Measurements from ENCODE around the gene TSHR.
A peak's percentile ranks its signal among the peaks of the same experiment; 100 is the strongest.

Gene TSHR

DNA sequence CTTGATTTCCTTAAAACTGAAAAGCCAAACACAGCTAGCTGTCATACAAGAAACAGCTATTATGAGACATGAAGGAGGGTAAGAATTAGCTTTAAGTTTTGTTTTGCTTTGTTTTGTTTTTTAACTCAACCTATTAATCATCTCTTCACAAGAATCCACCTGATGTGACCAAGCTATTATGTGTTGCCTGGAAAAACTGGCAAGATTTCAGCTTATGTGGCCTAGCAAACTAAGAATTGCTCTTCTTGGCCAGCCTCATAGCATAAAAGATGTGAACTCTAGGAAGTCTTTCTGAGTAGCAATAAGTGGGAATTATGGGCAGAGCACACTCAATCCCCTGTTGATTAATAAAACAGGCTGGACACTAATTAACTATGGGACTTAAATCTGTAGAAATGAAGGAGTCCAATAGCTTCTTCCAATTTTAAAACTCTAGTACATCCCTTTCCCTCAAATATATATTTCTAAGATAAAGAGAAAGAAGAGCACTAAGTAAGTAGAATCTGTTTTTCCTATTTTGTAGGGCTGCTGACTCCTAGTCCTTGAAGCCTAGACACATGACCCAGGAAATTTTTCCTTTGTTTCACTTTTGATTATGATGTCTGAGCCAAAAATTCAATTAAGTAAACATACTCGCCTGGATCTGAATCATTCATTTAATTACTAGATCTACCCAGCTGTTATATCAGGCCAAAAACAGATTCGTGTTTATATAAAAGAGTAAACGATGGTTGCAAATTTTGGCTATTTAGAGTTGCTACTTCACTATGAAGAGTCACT is 189.6 kb downstream of the TSHR start:
- DNase-seq, result no peak

DNA sequence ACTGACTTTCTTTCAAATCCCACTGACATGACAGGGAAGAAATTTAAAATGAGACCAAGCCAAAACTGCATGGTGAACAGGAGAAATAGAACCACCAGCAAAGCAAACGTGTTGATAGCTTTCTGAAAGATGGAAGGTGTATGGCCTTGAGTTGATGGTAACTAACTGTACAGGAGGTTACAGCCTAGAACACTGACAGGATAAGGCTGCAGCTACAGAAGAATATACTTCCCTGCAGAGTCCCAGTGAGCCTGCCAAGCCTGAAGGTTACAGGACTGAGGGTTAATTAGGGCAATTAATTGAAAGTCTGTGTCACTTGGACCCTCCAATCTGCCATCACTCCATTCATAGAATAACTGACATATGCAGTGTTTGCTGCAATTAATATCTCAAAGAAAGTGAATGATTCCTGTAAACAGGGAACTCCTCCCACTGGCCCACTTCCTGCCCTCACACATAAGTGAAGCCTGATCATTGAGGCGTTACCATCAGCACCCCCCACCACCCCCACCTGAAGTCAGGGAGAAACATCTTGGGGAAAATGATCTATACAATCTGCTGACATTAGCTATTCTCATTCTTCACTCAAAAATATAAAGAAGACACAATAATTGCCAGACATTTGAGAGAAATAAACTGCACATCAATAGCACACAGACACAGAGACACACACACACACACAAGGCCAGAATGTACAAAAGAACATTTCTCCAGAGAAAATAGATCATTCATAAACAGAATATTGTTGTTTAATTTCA is 191.9 kb downstream of the TSHR start:
- DNase-seq, result no peak

DNA sequence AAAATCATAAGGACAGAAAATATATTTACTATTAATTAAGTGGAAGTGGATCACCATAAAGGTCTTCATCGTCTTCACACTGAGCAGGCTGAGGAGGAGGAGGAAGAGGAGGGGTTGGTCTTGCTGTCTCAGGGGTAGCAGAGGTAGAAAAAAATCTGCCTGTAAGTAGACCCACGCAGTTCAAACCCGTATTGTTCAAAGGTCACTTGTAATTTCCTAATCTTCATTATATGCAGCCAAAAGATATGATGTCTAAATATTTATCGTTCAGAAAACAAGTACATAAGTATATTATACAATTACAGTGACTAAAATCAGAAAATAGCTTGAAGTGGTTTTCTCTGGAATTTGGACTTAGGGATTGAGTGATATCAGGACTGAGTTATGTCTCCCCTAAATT is 193.2 kb downstream of the TSHR start:
- no peak for DNase-seq

DNA sequence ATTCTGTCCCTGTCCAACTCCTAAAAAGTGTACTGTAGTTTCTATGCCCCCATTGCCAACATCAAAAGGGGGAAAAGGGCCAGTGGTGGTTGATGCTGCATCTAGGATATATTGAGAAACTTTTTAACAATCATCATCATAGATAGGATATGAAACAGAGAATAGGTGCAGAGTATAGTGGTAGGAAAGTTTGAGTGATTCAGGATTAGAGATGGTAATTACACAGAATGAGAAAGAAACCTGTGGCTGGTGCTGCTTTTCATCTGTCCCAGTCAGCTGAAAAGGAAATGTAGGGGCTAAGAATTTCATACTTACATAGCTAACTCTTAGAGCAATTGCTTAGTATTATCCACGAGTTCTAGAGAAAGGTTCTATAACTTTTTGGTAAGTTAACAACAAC is 197.8 kb downstream of the TSHR start:
- DNase-seq, result no peak

DNA sequence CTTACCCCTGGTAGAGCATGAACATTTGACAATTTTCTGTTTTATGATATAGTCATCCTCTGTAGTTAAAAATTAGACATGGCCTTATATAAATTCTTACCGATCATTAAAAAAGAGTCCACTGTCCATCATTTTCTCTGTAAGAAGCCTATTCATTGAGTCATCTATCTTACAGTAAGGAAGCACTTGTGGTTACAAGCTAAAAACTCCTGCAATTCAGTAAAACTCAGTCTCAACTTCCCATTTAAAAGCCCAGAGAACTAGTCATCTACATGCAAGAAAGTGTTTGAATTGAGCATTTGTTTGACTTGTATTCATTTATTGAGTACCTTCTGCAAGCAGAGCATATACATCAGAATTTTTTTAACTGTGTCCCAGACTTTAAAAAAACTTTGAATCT is 202.0 kb downstream of the TSHR start:
- DNase-seq, result no peak

DNA sequence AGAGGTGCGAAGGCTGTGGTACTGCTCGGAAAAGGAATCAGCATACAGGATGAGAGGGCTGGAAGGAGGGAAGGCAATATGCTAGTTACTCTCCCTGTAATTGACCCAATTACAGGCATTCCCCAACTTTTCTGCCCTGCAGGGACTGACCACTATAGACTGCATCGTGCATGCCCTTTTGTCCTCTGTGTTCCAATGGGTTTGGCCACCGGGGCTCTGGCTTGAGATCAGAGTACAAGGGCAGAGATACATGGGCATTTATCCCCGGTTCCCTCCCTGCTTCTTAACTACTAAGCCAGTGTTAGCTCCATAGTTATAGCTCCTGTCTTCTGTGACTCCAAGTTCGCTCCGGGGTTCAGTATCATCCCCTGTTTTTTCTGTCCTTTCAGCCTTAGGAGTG is 205.7 kb downstream of the TSHR start:
- no peak for DNase-seq

DNA sequence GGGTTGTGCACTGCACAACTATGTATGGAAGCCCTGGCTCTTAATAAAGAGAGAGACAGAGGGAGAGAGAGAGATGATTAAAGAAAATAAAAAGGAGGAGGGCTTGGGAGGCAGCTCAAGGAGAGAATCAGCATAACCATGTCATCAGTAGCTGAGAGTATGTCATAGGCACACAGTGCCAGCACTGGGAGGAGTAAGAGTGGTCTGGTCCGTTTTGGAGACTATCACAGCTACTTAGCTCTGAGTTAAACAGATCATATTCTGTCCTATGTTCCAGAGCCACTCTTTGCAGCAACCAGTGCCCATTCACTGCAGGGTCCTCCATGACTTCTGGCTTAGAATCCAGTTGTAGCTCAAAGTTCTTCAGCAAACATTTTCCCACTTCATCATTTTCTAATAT is 206.3 kb downstream of the TSHR start:
- no peak for DNase-seq

DNA sequence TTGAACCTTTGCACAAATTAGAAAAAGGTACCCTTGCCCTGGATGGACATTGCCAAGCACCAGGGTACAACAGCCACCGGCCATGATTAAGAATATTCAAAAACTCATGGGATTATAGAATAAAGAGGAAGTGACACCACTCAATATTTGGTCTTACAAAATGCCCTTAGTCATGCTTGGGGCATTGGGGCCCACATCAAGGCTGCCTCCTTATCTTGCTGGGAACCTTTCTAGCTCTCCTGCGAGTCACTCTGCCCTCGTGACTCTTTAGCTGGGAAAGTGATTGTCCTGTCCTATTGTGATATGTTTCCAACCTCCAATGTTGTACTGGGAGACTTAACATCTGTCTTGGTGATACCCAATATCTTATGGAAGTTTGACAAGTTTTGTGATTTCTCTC is 207.5 kb downstream of the TSHR start:
- DNase-seq, result no peak

DNA sequence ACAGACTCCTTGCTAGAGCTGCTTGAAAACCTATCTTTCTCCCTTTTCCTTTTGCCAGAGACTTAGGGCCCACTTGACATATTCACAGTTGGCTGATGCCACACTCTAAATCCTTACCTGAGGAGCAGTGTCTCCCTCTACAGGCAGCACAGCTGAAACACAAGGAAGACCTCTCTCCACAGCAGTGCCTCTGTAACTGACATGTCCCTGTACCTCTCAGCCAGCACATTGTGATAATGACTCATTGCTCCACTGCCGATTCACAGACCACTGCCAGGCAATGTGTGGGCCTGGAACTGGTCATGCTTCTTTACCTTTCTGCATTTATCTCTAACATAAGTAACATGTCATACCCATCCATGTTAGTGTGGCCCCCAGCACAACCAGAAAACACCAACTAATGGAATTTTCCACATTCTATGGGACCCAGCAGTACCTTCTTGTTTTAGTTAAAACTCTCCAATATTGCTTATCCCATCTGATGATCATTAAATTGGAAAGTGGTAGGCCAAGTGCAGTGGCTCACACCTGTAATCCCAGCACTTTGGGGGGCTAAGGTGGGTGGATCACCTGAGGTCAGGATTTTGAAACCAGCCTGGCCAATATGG is 208.8 kb downstream of the TSHR start:
- peak; percentile 23 for DNase-seq

DNA sequence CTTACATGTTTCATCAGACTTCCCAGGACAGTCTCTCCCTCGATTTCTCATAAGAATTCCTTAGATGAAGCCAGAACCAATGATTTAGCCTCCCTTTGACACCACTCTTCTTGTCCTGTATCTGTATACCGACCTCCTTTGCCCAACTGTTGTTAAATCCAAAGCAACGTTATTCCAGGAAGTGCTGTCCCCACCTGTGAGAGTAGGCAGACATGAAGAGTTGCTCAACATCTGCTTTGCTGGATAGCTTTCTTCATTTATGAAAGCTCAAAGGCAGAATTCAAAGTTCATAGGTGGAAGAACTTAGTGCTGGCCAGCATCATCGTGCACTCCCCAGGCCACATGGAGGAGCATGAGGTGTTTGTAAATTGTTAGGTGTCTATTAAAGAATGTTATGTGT is 209.8 kb downstream of the TSHR start:
- no peak for DNase-seq

DNA sequence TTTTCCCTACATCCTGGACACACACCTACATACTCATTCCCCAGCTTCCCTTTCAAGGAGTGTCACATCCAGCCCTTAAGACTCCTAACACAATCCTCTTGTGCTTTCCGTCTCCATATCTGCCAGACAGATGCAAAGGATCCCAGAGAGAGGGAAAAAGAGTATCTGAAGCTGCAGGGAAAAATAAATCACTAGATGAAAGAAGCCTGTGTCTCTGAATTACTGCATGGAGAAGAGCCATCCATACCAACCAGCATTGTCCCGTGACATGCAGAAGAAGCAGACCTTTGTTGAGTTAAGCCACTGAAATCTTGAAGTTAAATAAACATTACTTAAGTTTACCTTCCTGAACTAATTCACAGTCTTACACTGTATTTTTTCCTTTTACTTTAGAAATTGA is 210.7 kb downstream of the TSHR start:
- DNase-seq, result no peak

DNA sequence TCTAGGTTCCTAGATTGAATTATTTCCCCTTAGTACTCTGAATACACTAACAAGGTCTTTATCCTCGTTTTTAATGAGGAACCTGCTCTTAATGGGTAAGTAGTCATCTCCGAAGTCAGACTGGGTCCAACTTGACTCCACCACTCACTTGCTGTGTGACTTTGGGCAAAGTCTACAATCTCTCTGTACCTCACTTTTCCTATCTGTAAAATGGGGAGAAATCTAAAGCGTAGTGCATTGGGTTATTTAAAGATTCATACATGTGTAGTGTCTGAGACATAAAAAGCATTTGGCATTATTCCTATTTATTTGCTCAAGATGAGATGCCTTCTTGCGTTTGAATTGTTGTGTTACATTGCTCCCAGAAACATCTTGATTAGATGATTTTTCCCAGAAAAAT is 213.8 kb downstream of the TSHR start:
- DNase-seq, result no peak

DNA sequence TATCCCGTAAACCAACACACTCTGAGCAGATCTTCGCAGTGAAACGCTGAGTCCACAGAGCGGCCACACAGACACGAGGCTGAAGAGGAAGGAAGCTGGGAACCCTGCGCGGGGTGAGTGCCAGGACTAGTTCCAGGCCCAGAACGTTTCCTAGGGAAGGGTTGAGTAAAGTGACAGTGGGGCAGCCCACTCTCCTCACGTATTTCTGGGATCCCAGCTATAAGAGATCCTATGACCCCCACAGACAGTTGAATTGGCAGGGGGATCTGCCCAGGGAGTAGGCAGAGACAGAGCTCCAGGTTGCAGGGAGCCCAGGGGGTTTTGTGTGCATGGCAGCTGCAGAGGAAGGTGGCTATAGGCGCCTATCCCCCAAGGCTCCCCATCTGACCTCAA is 214.3 kb downstream of the TSHR start:
- DNase-seq, result no peak

DNA sequence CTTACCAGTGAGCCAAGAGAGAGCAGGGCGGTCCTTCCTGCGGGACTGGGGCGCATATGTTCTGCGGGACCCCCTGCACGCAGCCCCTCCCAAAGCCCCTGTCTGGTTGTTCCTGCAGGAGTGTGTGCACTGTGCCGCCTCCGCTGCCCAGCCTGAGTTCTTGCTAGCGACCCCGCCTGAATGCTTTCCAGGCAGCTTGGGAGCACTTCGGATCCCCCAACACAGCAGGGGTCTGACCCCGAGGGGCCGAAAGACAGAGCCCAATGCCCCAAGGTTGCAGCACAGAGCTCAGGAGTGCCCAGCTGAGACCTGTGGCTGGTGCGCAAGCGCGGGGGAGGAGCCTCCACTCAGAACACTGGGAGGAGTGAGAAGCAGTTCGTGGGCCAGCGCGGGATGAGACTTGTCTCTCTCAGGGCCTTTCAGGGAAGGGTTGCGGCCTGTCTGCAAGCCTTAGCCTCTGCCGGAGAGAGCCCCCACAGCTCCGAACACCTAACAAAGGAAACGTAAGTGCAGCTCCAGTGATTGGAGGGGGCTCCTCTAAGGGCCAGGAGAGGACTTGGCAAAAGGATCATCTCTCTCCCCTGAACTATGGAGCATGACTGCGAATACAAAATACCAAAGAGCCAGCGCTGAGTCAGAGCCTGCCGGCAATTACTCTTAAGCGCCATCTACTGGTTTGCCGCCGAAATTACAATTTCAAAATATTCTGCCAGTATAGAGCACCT is 214.8 kb downstream of the TSHR start:
- DNase-seq, result peak; percentile 88

DNA sequence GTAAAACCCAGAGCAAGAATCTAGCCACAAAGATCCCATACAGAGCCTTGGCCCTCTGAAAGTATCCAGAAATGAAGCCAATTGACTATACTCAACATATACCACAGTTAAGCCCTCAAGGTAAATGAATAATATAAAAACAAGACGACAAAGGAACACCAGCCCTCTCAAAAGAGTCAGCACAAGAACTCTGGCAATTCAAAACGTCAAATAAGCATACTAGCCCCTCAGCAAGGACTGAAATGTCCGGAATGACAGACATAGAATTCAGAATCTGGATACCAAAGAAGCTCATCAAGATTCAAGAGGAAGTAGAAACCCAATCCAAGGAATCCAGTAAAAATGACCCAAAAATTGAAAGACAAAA is 215.4 kb downstream of the TSHR start:
- no peak for DNase-seq

DNA sequence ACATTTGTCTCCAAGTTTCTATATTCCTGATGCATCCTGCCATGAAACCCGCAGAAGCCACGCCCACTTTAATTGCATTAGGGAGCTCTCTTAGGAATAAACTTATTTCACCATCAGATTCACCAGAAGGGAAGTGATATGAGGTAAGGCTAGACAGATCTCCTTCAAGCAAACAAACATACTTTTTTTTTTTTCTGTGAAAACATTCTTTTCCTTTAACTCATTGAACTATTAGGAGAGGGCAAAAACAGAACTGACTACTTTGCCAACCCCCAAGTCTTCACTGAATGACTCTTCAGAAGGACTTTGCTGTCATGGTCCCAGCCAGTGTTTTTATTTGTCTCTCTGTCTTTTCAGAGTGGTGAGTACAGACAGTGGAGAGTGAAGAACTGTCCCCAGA is 216.9 kb downstream of the TSHR start:
- no peak for DNase-seq

DNA sequence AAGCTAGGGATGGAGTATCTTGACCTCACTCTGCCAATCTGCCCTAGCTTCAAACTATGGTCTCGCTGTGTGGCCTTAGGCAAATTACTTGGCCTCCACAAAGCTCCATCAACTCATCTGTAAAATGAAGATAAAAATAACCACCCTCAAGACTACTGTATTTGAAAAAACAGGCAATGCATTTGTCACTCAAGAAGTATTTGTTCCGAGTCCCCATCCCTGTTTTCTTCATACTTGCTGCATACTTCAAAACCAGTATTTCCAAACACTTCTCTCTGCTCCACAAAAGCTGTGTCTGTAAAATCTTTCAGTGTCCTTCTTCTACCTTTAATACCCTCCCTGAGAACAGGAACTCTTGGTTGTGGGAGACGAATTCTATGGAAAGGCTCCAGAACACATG is 217.5 kb downstream of the TSHR start:
- no peak for DNase-seq

DNA sequence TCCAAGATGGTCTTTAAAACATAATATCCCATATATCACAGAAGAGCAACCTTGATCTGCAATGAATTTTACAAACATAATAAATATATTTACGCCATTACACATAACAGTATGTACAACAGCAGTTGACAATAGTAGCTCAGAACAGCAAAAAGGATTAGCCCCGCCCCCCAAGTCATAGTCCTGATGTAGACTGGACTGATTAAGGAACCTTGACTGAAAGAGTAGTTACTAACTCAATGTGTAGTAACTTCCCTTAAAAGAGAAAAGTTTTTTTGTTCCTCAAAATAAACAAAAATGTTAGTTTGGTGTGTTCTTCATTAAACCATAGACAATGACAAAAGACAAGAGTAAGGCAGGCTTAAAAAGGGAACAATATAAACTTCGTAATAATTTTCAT is 220.8 kb downstream of the TSHR start:
- no peak for DNase-seq

DNA sequence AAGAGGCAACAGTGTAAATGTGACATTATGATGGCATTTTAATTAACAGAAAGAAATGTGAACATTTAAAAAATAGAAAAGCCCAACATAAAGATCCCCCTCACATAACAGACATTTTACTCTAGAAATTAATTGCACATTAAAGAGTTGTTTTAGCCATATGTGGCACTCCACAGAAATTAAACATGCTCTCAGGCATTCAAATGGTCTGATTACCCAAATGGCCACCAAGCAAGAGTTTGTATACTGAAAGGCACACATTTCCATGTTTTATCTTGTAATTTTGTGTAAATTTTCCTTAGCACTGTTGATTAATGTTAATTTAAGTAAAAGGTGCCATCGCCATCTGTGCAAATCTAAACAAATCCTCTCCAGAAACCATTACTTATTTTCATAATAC is 221.8 kb downstream of the TSHR start:
- DNase-seq, result no peak

DNA sequence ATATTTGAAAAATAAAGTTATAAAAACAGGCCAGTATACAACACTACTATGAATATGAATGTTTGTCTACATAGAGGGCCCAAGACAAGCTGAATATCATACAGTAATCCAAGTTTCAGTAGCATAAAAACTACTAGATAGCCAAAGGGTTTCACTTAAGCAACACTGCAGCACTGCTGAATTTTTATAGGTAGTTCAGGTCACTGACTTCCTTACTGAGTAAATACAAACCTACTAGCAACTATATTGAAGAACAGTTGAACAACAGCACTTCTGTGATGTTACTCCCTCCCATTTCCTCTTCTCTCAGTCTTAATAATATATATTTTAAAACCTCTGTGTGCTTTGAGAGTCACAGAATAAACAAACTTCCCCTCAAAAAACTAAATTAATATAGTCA is 222.6 kb downstream of the TSHR start:
- DNase-seq, result no peak

DNA sequence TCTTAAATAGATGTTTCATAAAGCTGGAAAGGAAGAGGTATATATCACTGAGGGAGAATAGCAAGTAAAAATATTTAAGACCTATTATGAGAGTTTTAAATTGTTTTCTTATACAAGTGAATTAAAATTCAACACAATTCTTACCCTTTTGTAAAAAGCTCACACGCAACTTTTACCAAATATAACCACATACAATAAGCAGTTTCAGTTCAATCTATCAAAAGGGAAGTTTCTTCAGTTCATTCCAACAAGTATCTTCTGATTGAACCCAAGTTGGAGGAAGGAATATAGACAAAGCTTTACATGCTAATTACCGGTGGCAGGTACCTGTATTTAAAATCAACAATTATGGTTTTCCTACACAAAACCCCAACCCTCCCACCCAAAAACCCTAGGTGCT is 224.2 kb downstream of the TSHR start:
- DNase-seq, result no peak

DNA sequence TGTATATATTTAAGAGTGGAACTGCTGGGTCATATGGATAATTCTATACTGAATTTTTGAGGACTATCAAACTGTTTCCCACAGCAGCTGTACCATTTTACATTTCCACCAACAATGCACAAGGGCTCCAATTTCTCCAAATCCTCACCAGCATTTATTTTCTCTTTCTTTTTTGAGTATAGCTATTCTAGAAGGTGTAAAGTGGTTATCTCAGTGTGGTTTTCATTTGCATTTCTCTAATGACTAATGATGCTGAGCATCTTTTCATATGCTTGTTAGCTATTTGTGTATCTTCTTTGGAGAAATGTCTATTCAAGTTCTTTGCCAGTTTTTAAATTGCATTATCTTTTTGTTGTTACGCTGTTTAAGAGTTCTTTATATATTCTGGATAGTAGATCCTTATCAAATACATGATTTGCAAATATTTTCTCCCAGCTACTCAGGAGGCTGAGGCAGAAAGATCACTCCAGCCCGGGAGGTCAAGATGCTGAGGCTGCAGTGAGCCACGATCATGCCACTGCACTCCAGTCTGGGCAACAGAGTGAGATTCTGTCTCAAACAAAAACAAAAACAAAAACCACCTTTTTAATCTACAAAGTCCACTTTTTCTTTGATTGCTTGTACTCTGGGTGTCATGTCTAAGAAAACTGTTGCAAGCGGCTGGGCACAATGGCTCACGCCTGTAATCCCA is 232.6 kb downstream of the TSHR start:
- no peak for DNase-seq

DNA sequence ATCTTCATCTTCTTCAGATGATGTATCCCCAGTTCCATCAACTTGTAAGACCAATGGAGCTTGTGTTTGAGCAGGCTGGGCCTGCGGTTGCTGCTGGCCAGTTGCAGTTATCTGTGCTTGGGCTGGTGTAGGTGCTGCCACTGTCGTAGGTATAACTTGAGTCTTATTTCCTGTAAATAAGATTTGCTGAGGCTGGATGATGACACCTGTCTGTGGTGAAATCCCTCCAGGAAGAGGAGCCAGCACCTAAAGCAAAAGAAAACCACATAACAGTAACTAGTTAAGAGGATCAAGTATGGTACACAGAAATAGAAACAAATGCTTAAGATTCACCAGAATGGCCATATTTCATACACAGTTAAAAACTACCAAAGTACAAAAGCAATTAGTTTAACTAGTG is 237.2 kb downstream of the TSHR start:
- no peak for DNase-seq
